PC-9 (cell line): ENCODE measurements around the gene RFFL. TPM values are rescaled to one million over a fixed set of nuclear protein-coding genes. Genes with fewer than 3 reads are reported as not detected.

Source experiments
- BruUV-seq: library from RNA; stranded (reverse); fragments of 400-500 nt; replicated peaks from 2 replicates; lab custom pipeline; 2021; lab: Mats Ljungman, UMichigan
- CTCF ChIA-PET: fragments of 300-600 bp; sonication (Branson Sonifier 250); formaldehyde crosslinking; loops from one replicate; lab custom pipeline; 2022; ENCODE audit warnings: antibody characterized with exemption; lab: Charles Lee
- POLR2A ChIA-PET: fragments of 300-600 bp; sonication (Branson Sonifier 250); formaldehyde crosslinking; loops from one replicate; lab custom pipeline; 2022; ENCODE audit warnings: antibody characterized with exemption; ENCODE audit not compliant: unreplicated experiment; lab: Charles Lee
- DNase-seq, 2 experiments: peaks; one replicate each; pipeline versions ENCODE4 v3.0.0 to v3.0.0-alpha.2; 2015 to 2022; ENCODE audit warnings: mixed read lengths in 1 of 2
- H2AFZ ChIP-seq: fragments of 200-600 bp; sonication (generic); 2 replicates; pipeline ENCODE4 v1.8.1; 2017; ENCODE audit warnings: antibody characterized with exemption
- H3F3A ChIP-seq: fragments of 200-600 bp; sonication (generic); 2 replicates; pipeline ENCODE4 v1.8.1; 2017; ENCODE audit warnings: antibody characterized with exemption, mild to moderate bottlenecking, low read depth; ENCODE audit not compliant: insufficient read depth
- H3K27ac ChIP-seq: fragments of 200-600 bp; sonication (generic); 2 replicates; pipeline ENCODE4 v1.6.1; 2016; ENCODE audit warnings: mixed run types
- H3K27me3 ChIP-seq: fragments of 200-600 bp; sonication (generic); 2 replicates; pipeline ENCODE4 v1.6.1; 2016; ENCODE audit warnings: low read depth, mixed run types; ENCODE audit not compliant: insufficient read depth
- H3K36me3 ChIP-seq: fragments of 200-600 bp; sonication (generic); 2 replicates; pipeline ENCODE4 v1.6.1; 2016; ENCODE audit warnings: low read depth, mixed run types
- H3K4me1 ChIP-seq: fragments of 200-600 bp; sonication (generic); replicated peaks from 2 replicates; pipeline ENCODE4 v1.6.1; 2016; ENCODE audit warnings: mixed run types; ENCODE audit not compliant: insufficient read depth
- H3K4me2 ChIP-seq: fragments of 200-600 bp; sonication (generic); 2 replicates; pipeline ENCODE4 v1.6.1; 2017; ENCODE audit warnings: mixed run types
- H3K4me3 ChIP-seq: fragments of 200-600 bp; sonication (generic); 2 replicates; pipeline ENCODE4 v1.6.1; 2016; ENCODE audit warnings: mixed run types
- H3K79me2 ChIP-seq: fragments of 200-600 bp; sonication (generic); 2 replicates; pipeline ENCODE4 v1.6.1; 2017; ENCODE audit warnings: low read depth, mixed run types
- H3K9me2 ChIP-seq: fragments of 200-600 bp; sonication (generic); 2 replicates; pipeline ENCODE4 v1.8.1; 2017; ENCODE audit warnings: mild to moderate bottlenecking; ENCODE audit not compliant: insufficient read depth
- H3K9me3 ChIP-seq: fragments of 200-600 bp; sonication (generic); 2 replicates; pipeline ENCODE4 v1.8.1; 2016; ENCODE audit warnings: low read depth; ENCODE audit not compliant: insufficient read depth
- H4K20me1 ChIP-seq: fragments of 200-600 bp; sonication (generic); 2 replicates; pipeline ENCODE4 v1.8.1; 2017; ENCODE audit not compliant: insufficient read depth
- EZH2 ChIP-seq: fragments of 200-600 bp; sonication (generic); IDR thresholded peaks from 2 replicates; pipeline ENCODE4 v1.8.0; 2017; ENCODE audit warnings: antibody characterized with exemption, low read depth
- intact Hi-C: fragments of 100-400 bp; cut with micrococcal nuclease; formaldehyde crosslinking; loops from one replicate; pipeline ENCODE4 v1.10.0; 2022; ENCODE audit not compliant: unreplicated experiment
- total RNA-seq: library from RNA; stranded (reverse); gene quantifications from 2 replicates; pipeline ENCODE4 v1.2.3, GENCODE V29; 2021
- TF ChIP-seq, protein P1 (sequence below): fragments of 200-600 bp; sonication (generic); conservative IDR thresholded peaks from 2 replicates; pipeline ENCODE4 v1.6.1; 2017; ENCODE audit warnings: mixed run types, antibody characterized with exemption, mild to moderate bottlenecking, moderate library complexity

RFFL gene
- total RNA-seq, 1 experiment from 2014 or later = 38.1 TPM

DNA sequence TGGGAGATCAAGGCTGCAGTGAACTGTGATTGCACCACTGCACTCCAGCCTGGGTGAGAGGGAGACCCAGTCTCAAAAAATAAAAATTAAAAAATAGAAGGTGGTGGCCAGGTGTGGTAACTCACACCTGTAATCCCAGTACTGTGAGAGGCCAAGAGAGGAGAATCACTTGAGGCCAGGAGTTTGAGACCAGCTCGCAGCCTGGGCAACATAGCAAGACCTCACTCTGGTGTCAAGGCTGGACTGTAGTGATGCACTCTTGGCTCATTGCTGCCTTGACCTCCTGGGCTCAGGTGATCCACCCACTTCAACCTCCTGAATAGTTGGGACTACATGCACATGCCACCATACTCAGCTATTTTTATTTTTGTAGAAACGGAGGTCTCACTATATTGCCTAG, 13.3 kb downstream of the RFFL start:
- intact Hi-C loops = no loop called here
- Histone ChIP-seq H3K27ac (no peak overlapping the region), H3K4me1 (peaks cover 22% of the 10 kb centered on the region), H3K4me2 (no peak overlapping the region), H3K9me3 (no peaks in the 10 kb centered on the region), H3F3A (peaks cover 25% of the 10 kb centered on the region; the same call in 1 of the 2 replicates), H3K79me2 (peaks cover 5% of the 10 kb centered on the region; the same call in 1 of the 2 replicates), H2AFZ (no peak overlapping the region), H3K36me3 (no peaks in the 10 kb centered on the region), H3K4me3 (no peak overlapping the region), H4K20me1 (no peaks in the 10 kb centered on the region), H3K27me3 (no peaks in the 10 kb centered on the region), H3K9me2 (no peaks in the 10 kb centered on the region)
- DNase-seq = no peak
- TF ChIP-seq, protein P1, sequence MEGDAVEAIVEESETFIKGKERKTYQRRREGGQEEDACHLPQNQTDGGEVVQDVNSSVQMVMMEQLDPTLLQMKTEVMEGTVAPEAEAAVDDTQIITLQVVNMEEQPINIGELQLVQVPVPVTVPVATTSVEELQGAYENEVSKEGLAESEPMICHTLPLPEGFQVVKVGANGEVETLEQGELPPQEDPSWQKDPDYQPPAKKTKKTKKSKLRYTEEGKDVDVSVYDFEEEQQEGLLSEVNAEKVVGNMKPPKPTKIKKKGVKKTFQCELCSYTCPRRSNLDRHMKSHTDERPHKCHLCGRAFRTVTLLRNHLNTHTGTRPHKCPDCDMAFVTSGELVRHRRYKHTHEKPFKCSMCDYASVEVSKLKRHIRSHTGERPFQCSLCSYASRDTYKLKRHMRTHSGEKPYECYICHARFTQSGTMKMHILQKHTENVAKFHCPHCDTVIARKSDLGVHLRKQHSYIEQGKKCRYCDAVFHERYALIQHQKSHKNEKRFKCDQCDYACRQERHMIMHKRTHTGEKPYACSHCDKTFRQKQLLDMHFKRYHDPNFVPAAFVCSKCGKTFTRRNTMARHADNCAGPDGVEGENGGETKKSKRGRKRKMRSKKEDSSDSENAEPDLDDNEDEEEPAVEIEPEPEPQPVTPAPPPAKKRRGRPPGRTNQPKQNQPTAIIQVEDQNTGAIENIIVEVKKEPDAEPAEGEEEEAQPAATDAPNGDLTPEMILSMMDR = no peak
- no peak for TF ChIP-seq EZH2
- ChIA-PET CTCF (no interaction called here), POLR2A (no interaction called here)
- no TSS peak for BruUV-seq

DNA sequence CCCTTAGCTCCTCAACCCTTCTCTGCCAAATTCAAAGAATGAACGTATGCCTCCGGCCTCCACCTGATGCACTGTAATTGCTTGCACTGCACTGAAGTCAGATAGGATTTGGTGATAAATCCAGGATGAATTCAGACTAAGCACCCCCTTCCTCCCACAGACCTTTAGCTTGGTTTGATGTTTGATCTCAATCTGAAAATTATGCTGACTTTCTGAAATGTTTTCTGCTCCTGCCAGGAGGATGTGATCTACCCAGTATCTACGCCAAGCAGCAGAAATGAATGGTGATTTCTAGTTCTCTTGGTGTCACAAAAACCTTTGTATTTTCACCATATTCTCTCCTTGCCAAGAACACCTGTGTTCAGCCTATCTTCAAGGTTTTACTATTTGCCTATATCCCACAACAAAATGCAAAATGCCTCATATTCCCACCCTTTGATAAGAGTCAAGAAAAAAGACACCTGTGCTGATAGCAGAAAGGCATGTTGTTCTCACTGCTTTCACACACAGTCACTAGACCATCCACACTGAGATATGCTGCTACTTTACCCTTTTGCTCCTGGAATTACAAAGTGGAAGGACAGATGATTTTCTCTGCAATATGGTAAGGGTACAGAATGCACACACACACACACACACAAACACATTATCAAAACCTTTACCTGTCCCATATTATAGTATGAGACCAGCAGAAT, 14.7 kb downstream of the RFFL start:
- no peak overlapping the region for H3K4me3 ChIP-seq
- ChIA-PET POLR2A (no interaction called here), CTCF (no interaction called here)
- no peak overlapping the region for H3K27ac ChIP-seq
- intact Hi-C loops = no loop called here
- H4K20me1 ChIP-seq = no peaks in the 10 kb centered on the region
- H2AFZ ChIP-seq = no peak overlapping the region
- no peak overlapping the region for H3K4me2 ChIP-seq
- no peaks in the 10 kb centered on the region for H3K9me2 ChIP-seq
- BruUV-seq = no TSS peak
- TF ChIP-seq, protein P1 = no peak
- no peak for TF ChIP-seq EZH2
- H3K9me3 ChIP-seq = no peaks in the 10 kb centered on the region
- no peak for DNase-seq
- peaks cover 25% of the 10 kb centered on the region; the same call in 1 of the 2 replicates for H3F3A ChIP-seq
- peaks cover 5% of the 10 kb centered on the region; the same call in 1 of the 2 replicates for H3K79me2 ChIP-seq
- peaks cover 22% of the 10 kb centered on the region for H3K4me1 ChIP-seq
- no peaks in the 10 kb centered on the region for H3K27me3 ChIP-seq
- H3K36me3 ChIP-seq = no peaks in the 10 kb centered on the region

DNA sequence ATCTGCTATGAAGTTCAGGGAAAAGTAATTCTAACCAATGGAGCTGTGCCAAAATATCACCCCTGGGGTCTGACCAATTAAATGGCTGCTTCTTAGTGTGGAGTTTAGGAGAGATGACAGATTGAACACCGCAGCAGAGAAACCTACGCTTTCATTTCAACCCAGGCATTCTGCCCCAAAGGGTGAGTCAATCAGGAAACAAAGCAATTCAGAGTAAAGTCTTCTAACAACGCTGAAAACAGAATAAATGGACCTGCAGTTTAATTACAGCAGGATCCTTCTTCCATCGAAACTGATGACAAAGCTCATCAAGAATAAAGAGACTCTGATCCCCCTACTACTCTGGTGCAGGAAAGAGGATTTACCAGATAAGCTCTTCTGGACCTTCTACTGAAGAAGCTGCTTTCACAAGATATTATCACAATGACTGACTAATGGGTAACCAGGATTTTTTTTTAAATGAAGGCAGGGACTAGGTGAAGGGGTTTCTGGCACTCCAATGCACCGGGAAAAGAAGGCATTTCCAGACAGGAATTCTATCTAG, 16.7 kb downstream of the RFFL start:
- intact Hi-C loops = no loop called here
- Histone ChIP-seq H3K36me3 (no peaks in the 10 kb centered on the region), H3F3A (peaks cover 25% of the 10 kb centered on the region; the same call in 1 of the 2 replicates), H3K9me2 (no peaks in the 10 kb centered on the region), H4K20me1 (no peaks in the 10 kb centered on the region), H3K4me2 (peak overlapping the region; percentile 67), H3K27me3 (no peaks in the 10 kb centered on the region), H3K9me3 (no peaks in the 10 kb centered on the region), H3K4me1 (peaks cover 22% of the 10 kb centered on the region), H3K4me3 (peak overlapping the region; percentile 25; the same call in 1 of the 2 replicates), H3K79me2 (peaks cover 5% of the 10 kb centered on the region; the same call in 1 of the 2 replicates), H3K27ac (peak overlapping the region; percentile 62), H2AFZ (no peak overlapping the region)
- no TSS peak for BruUV-seq
- peak; percentile 24 to 59 for DNase-seq
- no peak for TF ChIP-seq EZH2
- TF ChIP-seq, protein P1 = no peak
- ChIA-PET POLR2A (interaction anchor here (0.6 to 0.9 kb wide), 4 partner anchors 12 to 376 kb away, joined by 3 to 13 read pairs (median 5); partner anchors contain the start of gene RFFL), CTCF (interaction anchor here (0.6 to 0.7 kb wide), 2 partner anchors 17 to 28 kb away, joined by 3 to 7 read pairs; partner anchors contain the start of gene RFFL)
